IPS-18a (cell line): ENCODE data around the gene ABCD2.
"Not testable (repeated sequence)": the region's sequence is repeated elsewhere in the genome, so short reads cannot be mapped to it uniquely, and the experiment has no call there.

Source experiments
- H3K27ac ChIP-seq: one replicate; pipeline ENCODE4 v1.5.1; 2013; ENCODE audit warnings: low read length
- H3K27me3 ChIP-seq: one replicate; pipeline ENCODE4 v1.6.1; 2013; ENCODE audit warnings: mild to moderate bottlenecking, low read length; ENCODE audit not compliant: control insufficient read depth, insufficient read depth
- H3K36me3 ChIP-seq: one replicate; pipeline ENCODE4 v1.6.1; 2013; ENCODE audit warnings: low read depth, low read length; ENCODE audit not compliant: control insufficient read depth
- H3K4me1 ChIP-seq: one replicate; pipeline ENCODE4 v1.6.1; 2013; ENCODE audit warnings: low read depth, low read length; ENCODE audit not compliant: control insufficient read depth
- H3K4me3 ChIP-seq: one replicate; pipeline ENCODE4 v1.5.1; 2013; ENCODE audit warnings: low read length
- H3K9ac ChIP-seq: one replicate; pipeline ENCODE4 v1.6.1; 2013; ENCODE audit warnings: mild to moderate bottlenecking, low read length, moderate library complexity
- H3K9me3 ChIP-seq: one replicate; pipeline ENCODE4 v1.6.1; 2013; ENCODE audit warnings: low read depth, low read length; ENCODE audit not compliant: control insufficient read depth

ABCD2 gene

GRCh38 chr12:39611818-39612217, 7.8 kb downstream of the ABCD2 start:
- Histone ChIP-seq H3K27ac (no peak overlapping the region), H3K4me1 (no peaks in the 10 kb centered on the region), H3K27me3 (no peaks in the 10 kb centered on the region), H3K9me3 (no peaks in the 10 kb centered on the region), H3K36me3 (no peaks in the 10 kb centered on the region), H3K4me3 (no peak overlapping the region), H3K9ac (no peak overlapping the region)

DNA sequence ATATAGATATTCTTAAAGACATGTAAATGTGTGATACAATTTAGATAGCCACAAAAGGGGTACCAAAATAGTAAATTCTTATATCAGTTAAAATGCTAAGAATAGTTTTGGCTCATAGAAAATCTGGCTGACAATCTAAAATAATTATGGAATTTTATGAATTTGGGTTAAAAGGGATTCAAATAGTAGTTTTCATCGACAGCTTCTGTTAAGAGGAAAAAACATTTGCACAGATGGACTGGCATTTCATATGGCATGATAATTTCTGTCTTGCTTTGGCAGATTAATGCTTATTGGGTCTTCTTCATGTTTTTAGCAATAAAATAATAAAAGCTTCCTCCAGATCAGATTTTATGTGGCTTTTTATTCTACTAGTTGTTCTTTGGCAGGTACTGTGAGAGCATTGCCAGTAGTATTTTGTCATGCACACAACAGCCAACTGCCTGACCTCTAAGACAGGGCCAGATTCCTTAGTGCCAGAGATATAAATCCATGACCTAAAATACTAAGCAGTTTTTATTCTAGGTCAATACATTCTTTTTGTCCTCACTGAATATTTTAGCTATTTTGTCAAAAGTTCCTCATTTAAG, 9.1 kb downstream of the ABCD2 start:
- H3K4me3 ChIP-seq = no peak overlapping the region

GRCh38 chr12:39606712-39607423, 12.7 kb downstream of the ABCD2 start:
- no peaks in the 10 kb centered on the region for H3K9me3 ChIP-seq
- peaks cover 3% of the 10 kb centered on the region for H3K4me1 ChIP-seq
- no peak overlapping the region for H3K4me3 ChIP-seq
- H3K9ac ChIP-seq = no peak overlapping the region
- no peak overlapping the region for H3K27ac ChIP-seq
- no peaks in the 10 kb centered on the region for H3K27me3 ChIP-seq
- no peaks in the 10 kb centered on the region for H3K36me3 ChIP-seq

More for the DNA sequence above, 9.1 kb downstream of the ABCD2 start:
- Histone ChIP-seq H3K27me3 (no peaks in the 10 kb centered on the region), H3K4me1 (peaks cover 3% of the 10 kb centered on the region), H3K36me3 (no peaks in the 10 kb centered on the region), H3K9me3 (no peaks in the 10 kb centered on the region), H3K27ac (no peak overlapping the region), H3K9ac (no peak overlapping the region)

- no peak overlapping the region for H3K4me3 ChIP-seq
- H3K27ac ChIP-seq = no peak overlapping the region
- H3K9me3 ChIP-seq = no peaks in the 10 kb centered on the region
- H3K4me1 ChIP-seq = peaks cover 3% of the 10 kb centered on the region
- H3K36me3 ChIP-seq = no peaks in the 10 kb centered on the region
- H3K27me3 ChIP-seq = no peaks in the 10 kb centered on the region
- no peak overlapping the region for H3K9ac ChIP-seq
These were observed 13.6 kb downstream of the ABCD2 start for GRCh38 chr12:39605996-39606395.

- Histone ChIP-seq H3K27ac (no peak overlapping the region), H3K9ac (no peak overlapping the region), H3K27me3 (no peaks in the 10 kb centered on the region), H3K9me3 (no peaks in the 10 kb centered on the region), H3K36me3 (no peaks in the 10 kb centered on the region), H3K4me3 (no peak overlapping the region), H3K4me1 (peaks cover 3% of the 10 kb centered on the region)
These were observed 14.1 kb downstream of the ABCD2 start for GRCh38 chr12:39605501-39605900.

DNA sequence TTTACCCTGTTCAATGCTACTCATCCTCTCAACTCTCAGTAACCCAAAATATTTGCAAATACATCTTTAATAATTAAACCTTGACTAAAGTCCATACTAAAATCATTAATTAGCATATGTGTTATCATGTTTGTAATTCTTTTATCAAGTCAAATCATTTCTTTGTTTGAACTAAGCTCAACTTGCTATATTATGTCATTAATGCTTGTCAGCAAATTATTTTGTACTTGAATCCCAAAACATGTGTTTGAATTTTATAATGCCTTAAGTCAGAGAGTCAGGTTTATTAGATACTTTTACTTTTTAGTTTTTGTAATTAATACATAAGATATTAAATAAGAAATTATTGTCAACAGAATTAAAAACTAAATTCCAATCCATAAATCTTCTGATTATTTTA, 16.5 kb downstream of the ABCD2 start:
- H3K4me1 ChIP-seq = peaks cover 3% of the 10 kb centered on the region
- no peaks in the 10 kb centered on the region for H3K9me3 ChIP-seq

GRCh38 chr12:39601951-39602350, 17.7 kb downstream of the ABCD2 start:
- H3K4me3 ChIP-seq, H3K9ac ChIP-seq, H3K36me3 ChIP-seq, H3K4me1 ChIP-seq, H3K27me3 ChIP-seq, H3K9me3 ChIP-seq, H3K27ac ChIP-seq: not testable (repeated sequence)

More for the DNA sequence above, 16.5 kb downstream of the ABCD2 start:
- no peak overlapping the region for H3K9ac ChIP-seq
- no peak overlapping the region for H3K27ac ChIP-seq
- no peaks in the 10 kb centered on the region for H3K27me3 ChIP-seq
- H3K36me3 ChIP-seq = no peaks in the 10 kb centered on the region
- H3K4me3 ChIP-seq = no peak overlapping the region

DNA sequence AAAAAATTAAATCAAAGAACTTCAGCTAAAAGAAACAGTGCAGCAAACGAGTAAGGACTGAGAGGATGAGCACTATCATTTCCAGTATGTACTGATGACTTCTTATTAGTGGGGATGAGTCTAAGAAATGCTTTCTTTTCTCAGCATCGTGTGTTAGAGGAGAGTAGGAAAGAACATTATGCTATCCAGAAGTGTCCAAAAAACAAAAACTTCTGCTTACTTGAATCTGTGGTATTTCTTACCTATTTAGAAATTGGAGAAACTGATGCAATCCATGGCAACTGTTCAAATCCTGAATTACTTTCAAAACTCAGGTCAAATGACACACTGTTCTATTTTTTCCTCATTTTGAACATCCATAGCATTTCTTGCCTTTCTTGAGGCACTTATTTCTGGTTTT, 23.7 kb downstream of the ABCD2 start:
- H3K9ac ChIP-seq = no peak overlapping the region
- no peak overlapping the region for H3K27ac ChIP-seq
- H3K4me3 ChIP-seq = no peak overlapping the region
- no peaks in the 10 kb centered on the region for H3K27me3 ChIP-seq
- H3K36me3 ChIP-seq = no peaks in the 10 kb centered on the region
- H3K9me3 ChIP-seq = no peaks in the 10 kb centered on the region
- no peaks in the 10 kb centered on the region for H3K4me1 ChIP-seq

DNA sequence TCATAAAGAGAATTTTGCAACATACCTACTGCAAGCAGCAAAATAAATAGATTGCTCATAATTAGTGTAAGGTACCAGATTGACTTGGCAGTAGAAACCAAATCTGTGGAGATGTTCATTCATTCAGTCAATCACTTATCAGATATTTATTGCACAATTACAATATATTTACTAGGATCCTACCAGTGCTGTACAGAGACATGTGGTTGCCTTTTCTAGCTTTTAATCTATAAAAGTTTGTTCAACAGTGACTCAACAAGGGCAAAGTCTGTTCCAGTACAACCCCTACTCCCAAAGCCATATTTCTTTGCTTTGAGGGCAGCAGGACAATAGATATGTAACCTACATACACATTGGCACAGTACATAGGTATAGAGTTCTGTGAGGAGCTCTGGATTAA, 27.3 kb downstream of the ABCD2 start:
- no peak overlapping the region for H3K4me3 ChIP-seq
- no peaks in the 10 kb centered on the region for H3K27me3 ChIP-seq
- H3K27ac ChIP-seq = no peak overlapping the region
- H3K9ac ChIP-seq = no peak overlapping the region
- H3K9me3 ChIP-seq = no peaks in the 10 kb centered on the region
- no peaks in the 10 kb centered on the region for H3K4me1 ChIP-seq
- H3K36me3 ChIP-seq = no peaks in the 10 kb centered on the region

DNA sequence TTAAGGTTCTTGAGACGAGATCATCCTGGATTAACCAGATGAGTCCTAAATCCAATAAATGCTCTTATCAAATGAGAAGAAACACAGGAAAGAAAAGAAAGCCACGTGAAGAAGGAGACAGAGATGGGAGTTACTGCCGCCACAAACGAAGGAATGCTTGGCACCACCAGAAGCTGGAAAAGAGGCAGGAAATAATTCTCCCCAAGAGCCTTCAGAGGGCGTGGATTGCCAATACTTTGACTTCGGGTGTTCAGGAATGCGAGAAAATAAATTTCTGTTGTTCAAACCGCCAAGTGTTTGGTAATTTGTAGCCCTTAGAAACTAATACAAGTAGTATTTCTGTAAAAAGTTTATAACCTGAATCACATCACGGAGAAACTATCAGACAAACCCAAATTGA, 31.3 kb downstream of the ABCD2 start:
- Histone ChIP-seq H3K9me3 (no peaks in the 10 kb centered on the region), H3K27me3 (no peaks in the 10 kb centered on the region), H3K36me3 (no peaks in the 10 kb centered on the region), H3K4me1 (no peaks in the 10 kb centered on the region), H3K27ac (no peak overlapping the region), H3K4me3 (no peak overlapping the region), H3K9ac (no peak overlapping the region)

DNA sequence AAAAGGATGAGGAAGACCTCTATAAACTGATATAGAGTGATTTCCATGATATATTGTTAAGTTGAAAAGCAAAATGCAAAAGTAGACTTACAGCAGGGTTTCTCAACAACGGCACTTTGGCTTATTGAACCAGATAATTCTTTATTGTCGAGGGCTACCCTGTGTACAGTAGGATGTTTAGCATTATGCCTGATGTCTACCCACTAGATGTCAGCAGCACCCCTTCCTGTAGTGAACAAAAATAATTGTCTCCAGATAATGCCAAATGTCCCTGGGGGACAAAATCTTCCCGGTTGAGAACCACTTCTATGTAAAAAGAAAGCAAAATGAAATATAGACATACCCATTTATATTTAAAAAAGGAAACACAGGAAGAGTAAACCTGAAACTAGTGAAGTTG, 32.4 kb downstream of the ABCD2 start:
- Histone ChIP-seq H3K27me3 (no peaks in the 10 kb centered on the region), H3K9me3 (no peaks in the 10 kb centered on the region), H3K4me3 (no peak overlapping the region), H3K9ac (no peak overlapping the region), H3K27ac (no peak overlapping the region), H3K36me3 (no peaks in the 10 kb centered on the region), H3K4me1 (no peaks in the 10 kb centered on the region)

DNA sequence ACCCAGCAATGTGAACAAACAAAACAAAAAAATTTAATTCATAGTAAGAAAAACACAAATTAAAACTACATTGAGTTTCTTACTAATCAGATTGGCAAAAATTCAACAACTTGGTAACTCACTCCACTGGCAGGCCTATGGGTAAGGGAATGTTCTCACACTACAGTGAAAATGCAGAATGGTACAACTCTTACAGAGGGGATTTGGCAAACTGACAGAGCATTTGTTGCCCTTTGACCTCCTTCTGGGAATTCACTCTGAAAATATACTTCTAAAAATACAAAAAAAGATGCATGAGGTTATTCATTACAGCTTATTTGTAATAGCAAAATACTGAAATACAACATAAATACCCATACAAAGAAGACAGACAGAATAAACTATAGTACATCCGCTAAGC, 32.8 kb downstream of the ABCD2 start:
- no peak overlapping the region for H3K27ac ChIP-seq
- H3K27me3 ChIP-seq = no peaks in the 10 kb centered on the region
- H3K9me3 ChIP-seq = no peaks in the 10 kb centered on the region
- H3K36me3 ChIP-seq = no peaks in the 10 kb centered on the region
- no peak overlapping the region for H3K9ac ChIP-seq
- H3K4me1 ChIP-seq = no peaks in the 10 kb centered on the region
- no peak overlapping the region for H3K4me3 ChIP-seq
